HT-29 (cell line): ENCODE data around the gene PSMG3. TPM values are rescaled to one million over a fixed set of nuclear protein-coding genes. Genes with fewer than 3 reads are reported as not detected.
"Not testable (repeated sequence)": the region's sequence is repeated elsewhere in the genome, so short reads cannot be mapped to it uniquely, and the experiment has no call there.

Experiments
- DNase-seq: peaks from one replicate; pipeline ENCODE4 v3.0.0-alpha.2; 2015; ENCODE audit warnings: low spot score
- total RNA-seq: library from RNA; depleted of rRNA; stranded (reverse); fragments of >200 nt; shearing (Covaris generic); gene quantifications from 2 replicates; pipeline ENCODE4 v1.2.3, GENCODE V29; 2014; rRNA removed

Gene PSMG3
- total RNA-seq, 1 experiment from 2014 or later, result 129 TPM

DNA sequence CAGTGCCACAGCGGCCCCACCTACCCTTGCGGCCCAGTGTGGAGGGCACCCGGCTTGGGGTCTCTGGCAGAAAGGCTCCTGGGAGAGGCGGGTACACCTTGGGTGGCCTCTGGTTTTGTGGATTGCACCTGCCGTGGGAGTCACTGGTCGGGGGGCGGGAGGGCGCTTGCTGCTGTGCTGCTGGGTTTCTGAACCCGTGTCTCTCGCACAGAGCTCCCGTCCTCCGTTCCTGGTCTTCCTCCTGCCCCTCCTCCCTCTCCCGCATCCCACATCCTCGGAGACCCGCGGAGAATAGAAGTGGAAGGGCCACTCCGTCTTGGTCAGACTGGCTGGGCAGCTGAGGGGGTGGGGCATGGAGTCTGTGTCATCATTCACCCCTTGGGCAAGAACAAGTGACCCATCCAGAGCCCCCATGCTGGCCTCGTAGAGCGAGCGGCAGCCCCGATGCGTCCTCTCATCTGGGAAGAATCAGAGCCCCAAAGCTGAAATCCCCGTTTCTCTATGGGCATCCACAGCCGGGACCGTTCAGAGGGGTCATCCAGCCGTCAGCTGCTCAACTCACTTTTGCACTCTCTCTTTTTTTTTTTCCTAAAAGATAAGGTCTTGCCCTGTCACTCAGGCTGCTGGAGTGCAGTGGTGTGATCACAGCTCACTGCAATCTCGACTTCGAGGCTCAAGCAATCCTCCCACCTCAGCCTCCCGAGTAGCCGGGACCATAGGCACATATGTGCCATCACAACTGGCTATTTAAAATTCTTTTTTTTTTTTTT lies 35.3 kb downstream of the PSMG3 start:
- no peak for DNase-seq

DNA sequence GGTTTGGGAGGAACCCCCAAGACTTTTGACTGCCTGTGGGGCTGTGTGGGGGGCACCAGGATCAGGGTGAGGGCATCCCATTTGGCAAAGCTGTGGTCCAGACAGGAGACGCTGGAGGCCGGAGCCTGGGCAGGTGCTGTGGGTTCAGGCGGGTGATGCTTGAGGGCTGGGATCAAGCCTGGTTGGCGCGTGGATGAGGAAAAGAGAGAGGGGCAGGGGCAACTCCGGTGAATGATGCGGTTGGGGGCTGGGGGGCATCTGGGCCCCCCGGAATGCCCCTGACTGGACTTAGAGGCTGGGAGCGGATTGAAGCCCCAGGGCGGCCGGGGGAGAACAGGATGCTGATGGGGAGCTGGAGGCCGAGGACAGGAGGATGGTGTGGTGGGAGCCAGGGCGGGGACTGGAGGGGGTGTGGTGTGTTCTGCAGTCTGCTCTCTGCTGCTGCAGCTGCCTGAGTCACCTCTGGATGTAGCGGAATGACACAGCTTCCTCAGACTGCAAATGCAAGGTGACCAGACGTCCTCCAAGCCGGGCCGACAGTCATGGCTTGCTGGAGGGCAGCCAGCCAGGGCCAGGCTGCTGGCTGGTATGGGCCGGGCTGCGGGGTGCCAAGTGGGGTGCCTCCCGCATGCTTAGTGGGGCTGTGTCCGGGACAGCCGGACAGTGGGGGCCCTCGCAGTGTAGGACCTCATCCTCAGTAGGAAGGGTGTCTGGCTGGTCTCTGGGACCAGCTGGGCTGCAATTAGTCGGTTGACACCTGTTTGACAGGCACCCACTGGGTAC lies 36.1 kb downstream of the PSMG3 start:
- peak; percentile 62 for DNase-seq

- no peak for DNase-seq
Observed at GRCh38 chr7:1533255-1533546, 36.6 kb downstream of the PSMG3 start.

GRCh38 chr7:1532456-1533254 lies 37.2 kb downstream of the PSMG3 start:
- peak; percentile 97 for DNase-seq

- peak; percentile 62 for DNase-seq
Observed at GRCh38 chr7:1531979-1532455, 37.8 kb downstream of the PSMG3 start.

GRCh38 chr7:1531263-1531978 lies 38.4 kb downstream of the PSMG3 start:
- peak; percentile 59 for DNase-seq

DNA sequence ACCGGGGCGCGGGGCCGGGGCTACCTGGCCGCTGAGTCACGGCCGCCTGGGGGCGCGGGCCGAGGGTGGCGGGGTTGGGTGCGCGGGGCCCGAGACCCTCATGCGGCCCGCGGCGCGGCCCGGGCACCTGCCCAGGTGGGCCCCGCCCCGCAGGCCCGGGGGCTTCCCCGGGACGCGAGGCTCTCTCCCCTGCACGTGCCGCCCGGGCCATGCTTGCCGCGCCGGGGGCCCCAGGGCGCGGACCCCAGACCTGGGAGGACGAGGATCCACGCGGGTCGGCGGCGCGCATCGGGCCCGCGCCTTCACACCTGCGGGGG lies 38.9 kb downstream of the PSMG3 start:
- no peak for DNase-seq

DNA sequence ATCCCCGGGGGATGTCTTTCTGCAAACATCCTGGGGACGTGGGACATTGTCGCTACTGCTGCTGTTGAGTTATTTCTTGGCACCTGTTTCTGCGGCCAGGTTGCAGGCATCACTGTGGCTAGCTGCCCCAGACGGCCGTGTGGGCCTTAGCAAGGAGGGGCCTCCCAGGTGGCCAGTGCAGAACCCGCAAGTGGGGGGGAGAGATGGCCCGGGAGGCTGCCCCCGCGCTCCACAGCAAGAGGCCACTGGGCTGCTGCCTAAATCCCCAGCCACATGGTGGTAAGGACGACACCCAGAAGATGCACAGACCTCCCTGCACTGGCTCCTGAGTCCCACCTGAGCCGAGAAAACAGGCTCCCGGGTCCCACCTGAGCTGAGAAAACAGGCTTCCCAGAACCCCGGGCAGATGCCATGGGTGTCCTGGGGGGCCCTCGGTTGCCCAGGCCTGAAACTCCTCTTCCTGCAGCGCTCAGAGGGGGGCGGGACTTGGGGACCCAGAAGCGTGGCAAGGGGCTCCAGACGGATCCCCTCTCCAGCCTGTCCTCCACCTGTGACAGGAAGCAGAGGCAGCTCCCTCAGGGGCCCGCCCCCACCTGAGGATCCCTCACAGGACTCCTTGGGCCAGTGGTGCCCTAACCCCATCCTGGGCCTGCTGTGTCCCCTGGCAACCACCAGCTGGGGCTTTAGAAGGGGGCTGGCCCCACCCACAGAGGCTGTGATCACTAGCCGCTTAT lies 40.3 kb downstream of the PSMG3 start:
- DNase-seq, result no peak

DNA sequence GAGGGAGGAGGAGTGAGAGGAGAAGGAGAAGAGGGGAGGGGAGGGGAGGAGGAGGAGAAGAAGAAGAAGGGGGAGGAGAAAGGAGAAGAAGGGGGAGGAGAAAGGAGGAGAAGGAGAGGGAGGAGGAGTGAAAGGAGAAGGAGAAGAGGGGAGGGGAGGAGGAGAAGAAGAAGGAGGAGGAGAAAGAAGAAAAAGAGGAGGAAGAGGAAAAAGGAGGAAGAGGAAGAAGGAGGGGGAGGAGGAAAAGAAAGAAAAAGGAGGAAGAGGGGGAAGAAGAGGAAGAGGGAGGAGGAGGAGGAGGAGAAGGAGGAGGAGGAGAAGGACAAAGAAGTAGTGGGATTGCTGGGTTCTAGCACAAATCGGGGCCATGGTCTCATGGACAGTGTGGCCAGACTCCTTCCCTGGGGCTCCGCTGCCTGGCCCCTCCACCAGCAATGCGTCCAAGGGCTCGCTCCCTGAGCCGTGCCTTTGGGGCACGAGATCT lies 43.5 kb downstream of the PSMG3 start:
- no peak for DNase-seq

DNA sequence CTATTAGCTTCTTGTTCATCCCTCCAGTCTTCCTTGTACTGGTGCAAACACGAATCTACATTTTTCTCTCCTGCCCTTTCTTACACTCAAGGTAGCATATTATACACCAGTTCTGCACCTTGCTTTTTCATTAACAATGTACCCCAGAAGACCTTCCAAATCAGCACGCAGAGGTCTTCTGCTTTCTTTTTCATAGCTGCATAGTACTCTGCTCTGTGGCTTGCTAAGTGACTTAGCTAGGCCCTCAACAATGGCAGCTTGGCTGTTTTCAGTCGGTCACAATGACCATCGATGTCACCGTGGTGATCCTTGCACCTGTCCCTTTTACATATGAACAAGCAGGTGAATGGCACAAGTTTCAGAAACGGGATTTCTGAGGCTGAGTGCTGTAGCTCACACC lies 44.4 kb downstream of the PSMG3 start:
- DNase-seq, result no peak

DNA sequence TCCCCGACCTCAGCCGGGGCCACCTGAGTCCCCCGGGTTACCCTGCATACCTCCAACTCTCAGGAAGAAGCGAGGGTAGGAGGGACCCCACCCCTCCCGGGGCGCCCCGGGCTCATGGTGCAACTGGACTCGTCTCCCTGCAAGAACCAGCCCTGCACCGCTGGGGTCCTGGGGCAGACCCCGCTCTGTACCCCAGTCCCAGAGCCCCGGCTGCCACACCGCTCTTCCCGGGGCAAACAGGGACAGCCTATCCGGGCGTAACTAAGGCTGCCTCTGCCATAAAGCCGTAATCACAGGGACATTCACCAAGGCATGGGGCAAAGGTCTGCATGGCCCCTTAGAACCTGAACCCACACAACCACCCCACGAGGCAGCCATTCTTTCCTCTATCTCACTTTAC lies 46.0 kb downstream of the PSMG3 start:
- no peak for DNase-seq

GRCh38 chr7:1523208-1523607 lies 46.6 kb downstream of the PSMG3 start:
- no peak for DNase-seq

DNA sequence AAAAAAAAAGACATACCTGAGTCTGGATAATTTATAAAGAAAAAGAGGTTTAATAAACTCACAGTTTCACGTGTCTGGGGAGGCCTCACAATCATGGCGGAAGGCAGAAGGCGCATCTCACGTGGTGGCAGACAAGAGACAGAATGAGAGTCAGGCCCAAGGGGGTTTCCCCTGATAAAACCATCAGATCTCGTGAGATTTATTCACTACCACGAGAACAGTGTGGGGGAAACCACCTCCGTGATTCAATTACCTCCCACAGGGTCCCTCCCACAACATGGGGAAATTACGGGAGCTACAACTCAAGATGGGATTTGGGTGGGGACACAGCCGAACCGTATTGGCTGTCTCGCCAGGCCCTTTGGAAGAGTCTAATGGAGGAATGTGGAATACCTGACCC lies 48.4 kb downstream of the PSMG3 start:
- DNase-seq, result no peak

DNA sequence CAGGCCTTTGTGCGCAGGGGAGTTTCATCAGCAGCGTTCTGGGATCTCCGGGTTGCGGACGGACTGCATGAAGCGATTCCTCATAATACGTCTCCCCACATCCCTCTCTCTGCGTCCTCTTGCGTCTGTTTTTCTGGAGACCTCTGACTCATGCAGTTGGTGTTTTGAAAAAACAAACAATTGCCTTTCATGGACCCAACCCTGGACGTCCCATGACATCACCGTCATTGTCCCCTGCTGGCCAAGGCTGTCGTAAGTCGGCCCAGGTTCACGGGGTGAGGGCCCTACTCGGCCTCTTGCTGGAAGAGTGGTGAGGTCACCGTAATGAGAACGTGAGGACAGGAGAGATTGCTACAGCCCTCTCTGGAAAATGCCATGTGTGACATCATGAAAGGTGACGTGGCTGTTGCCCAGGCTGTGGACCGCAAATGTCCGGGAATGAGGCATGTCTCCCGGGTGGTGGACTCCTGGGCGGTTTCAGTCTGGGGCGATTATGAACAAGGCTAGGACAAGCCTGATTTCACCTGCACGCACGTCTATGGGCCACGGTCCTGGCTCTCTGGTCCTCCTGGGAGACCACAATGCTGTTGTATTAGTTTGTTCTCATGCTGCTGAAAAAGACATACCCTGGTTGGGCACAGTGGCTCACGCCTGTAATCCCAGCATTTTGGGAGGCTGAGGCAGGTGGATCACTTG lies 49.1 kb downstream of the PSMG3 start:
- DNase-seq, result peak; percentile 83

DNA sequence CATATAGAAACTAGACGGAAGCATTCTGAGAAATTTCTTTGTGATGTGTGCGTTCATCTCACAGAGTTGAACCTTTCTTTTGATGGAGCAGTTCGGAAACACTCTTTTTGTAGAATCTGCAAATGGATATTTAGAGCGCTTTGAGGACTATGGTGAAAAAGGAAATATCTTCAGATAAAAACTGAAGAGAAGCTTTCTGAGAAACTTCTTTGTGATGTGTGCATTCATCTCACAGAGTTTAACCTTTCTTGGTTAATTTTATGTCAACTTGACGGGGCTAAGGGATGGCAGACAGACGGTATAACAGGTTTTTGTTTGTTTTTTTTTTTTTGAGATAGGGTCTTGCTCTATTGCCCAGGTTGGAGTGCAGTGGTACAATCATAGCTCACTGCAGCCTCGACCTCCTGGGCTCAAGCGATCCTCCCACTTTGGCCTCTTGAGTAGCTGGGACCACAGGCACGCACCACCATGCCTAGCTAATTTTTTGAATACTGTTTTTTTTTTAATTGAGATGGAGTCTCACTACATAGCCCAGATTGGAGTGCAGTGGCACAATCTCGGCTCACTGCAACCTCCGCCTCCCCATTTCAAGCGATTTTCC lies 50.4 kb downstream of the PSMG3 start:
- not testable (repeated sequence) for DNase-seq

Other genes starting within 250 kb of the PSMG3 start
- gene MICALL2, start 110.6 kb downstream of the PSMG3 start, total RNA-seq, result 151 and 155 TPM in 2 replicates
- 117 and 141 TPM in 2 replicates for gene INTS1, start 65.6 kb downstream of the PSMG3 start, total RNA-seq
- gene MAFK, start 39.3 kb downstream of the PSMG3 start, total RNA-seq, result 92.6 and 95.0 TPM in 2 replicates
- gene TMEM184A, start 13.8 kb downstream of the PSMG3 start, total RNA-seq, result 47.2 and 50.9 TPM in 2 replicates
- 0.92 and 1.7 TPM in 2 replicates for gene ELFN1, start 100.2 kb upstream of the PSMG3 start, total RNA-seq